ENCODE measurements around the gene CHRNB4.
"Not testable (repeated sequence)": the region's sequence is repeated elsewhere in the genome, so short reads cannot be mapped to it uniquely, and the experiment has no call there.

The CHRNB4 gene

GRCh38 chr15:78641102-78641748, at the start of gene CHRNB4:
Gene CHRNB4 (minus strand): TSS chr15:78641210. CDS start chr15:78641133, 77 bp downstream.
- no peak for DNase-seq (ENCODE audit: low spot score)

DNA sequence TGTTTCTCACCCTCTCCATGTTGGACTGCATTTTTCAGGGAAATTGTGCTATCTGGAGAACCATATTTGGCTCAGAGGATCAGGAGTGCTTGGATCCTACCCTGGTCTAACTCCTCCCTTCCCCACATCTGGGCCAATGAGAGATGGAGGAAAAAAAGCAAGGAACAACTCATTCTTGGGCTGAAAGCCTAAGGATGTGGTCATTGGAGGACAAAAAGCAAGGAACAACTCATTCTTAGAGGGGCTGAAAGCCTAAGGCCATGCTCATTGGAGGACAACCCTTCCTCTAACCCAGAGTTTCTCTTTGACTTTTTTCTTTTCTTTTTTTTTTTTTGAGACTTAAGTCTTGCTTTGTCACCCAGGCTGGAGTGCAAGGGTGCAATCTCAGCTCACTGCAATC, 48.6 kb upstream of the CHRNB4 start:
- no peak for DNase-seq (ENCODE audit: low spot score)

- no peak for DNase-seq (ENCODE audit: low spot score)
Observed at GRCh38 chr15:78685925-78686324, 44.9 kb upstream of the CHRNB4 start.

DNA sequence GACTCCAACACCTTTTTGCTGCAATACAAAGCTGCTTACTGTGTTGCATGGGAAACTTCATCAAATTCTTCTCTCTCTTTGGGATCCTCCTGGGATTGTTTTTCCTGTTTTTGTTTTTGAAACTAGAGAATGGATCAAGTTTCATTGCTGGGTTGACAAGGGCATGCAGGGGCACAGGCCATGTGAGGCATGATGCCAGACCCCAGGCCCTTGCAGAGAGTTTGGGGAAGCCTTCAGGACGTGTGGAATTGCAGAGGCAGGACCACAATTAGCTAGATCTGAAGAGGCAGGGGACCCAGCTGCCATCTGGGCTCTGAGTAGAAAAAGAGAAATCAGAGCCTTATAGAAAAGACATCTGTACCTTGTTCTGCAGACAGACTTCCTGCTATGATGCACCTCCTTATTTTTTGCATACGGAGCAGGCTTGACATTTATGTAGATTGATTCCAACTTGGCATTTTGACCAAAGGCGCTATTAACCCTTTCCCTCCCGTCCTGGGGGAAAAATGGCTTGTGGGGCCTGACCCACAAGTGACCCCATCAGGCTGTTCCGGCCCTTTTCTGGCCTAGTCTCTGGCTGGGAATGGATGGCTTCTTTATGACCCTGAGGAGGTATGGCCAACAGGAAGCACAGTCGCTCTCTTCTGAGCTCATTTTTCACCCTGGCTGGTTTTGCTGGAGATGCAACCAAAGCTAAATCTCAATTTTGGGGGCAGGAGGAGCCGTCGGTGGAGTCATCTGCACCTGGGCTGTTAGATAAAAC, 44.3 kb upstream of the CHRNB4 start:
- no peak for DNase-seq (ENCODE audit: low spot score)

GRCh38 chr15:78684657-78685056, 43.6 kb upstream of the CHRNB4 start:
- DNase-seq (ENCODE audit: low spot score) = no peak

DNA sequence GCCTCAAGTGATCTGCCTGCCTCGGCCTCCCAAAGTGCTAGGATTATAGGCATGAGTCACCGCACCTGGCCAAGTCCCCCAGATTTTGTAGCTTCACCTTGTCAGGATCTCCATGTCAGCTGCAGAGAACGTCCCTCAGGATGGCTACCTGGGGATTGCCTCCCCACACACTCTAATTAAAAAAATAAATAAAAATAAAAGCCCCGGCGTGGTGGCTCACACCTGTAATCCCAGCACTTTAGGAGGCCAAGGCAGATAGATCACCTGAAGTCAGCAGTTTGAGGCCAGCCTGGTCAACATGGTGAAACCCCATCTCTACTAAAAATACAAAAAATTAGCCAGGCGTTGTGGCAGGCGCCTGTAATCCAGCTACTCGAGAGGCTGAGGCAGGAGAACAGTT, 42.6 kb upstream of the CHRNB4 start:
- not testable (repeated sequence) for DNase-seq (ENCODE audit: low spot score)

- DNase-seq (ENCODE audit: low spot score) = no peak
Observed at GRCh38 chr15:78682693-78683410, 41.8 kb upstream of the CHRNB4 start.

DNA sequence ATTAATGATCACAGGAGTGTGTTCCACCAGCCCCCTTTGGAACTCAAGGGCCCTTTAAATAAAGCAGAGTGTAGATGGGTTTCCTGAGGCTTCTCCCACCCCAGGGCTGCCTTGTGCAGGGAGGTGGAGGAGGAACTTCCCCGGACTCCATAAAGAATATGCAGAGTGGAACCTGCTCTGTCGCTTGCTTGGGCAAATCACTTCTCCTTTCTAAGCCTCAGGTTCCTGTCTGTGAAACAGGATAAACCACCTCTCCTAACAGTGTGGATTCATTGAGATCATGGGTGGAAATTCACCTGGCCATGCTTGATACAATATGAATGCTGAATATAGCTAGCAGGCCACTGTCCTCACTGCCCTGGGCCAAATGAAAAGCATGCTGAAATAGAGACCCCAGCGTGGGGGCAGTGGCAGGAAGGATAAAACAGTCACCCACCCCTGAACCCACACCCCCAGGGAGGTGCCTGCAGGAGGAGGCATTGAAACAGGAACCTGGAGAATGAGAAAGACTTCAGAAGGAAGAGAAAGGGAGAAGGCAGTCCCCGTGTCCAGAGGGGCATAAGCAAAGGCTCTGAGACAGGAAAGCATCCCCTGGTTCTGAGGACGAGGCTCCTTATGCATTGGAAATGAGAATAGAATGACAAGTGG, 41.1 kb upstream of the CHRNB4 start:
- DNase-seq (ENCODE audit: low spot score) = no peak

DNA sequence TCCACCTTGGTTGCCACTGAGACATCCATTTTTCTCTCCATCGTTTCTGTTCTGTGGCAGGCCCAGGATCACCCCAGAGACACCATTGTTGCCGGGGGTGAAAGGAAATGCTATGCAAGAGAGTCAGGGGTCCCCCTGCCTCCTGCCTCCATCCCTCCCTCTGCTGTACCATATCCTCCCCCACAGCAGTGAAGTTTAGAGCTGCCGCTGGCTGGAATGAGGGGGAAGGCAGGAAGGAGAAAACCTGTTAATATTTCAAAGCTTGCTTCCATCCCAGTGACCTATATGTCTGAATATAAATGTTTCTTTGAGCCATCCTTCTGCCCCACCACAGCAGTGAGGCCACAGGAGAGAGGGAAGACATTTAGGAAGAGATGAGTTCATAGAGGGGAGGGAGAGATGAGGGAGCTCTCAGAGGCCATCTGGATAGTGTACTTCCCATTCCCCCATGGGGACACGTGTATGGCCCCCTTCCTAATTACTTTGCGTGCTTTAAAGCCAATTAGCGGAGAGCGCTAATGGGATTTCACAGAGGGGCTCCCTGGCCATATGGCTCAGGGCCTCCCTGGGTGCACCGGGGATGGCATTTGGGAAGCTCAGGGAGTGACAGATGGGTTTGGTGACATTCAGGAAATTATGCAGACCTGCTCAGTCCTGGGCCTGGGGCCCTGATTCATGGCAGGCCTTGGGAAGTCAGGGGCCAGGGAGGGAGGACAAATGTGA, 40.4 kb upstream of the CHRNB4 start:
- DNase-seq (ENCODE audit: low spot score) = no peak

GRCh38 chr15:78680431-78681075, 39.5 kb upstream of the CHRNB4 start:
- DNase-seq (ENCODE audit: low spot score) = no peak

GRCh38 chr15:78679089-78679511, 38.1 kb upstream of the CHRNB4 start:
- no peak for DNase-seq (ENCODE audit: low spot score)

- no peak for DNase-seq (ENCODE audit: low spot score)
Observed at GRCh38 chr15:78676424-78677110, 35.6 kb upstream of the CHRNB4 start.

GRCh38 chr15:78675617-78676360, 34.8 kb upstream of the CHRNB4 start:
- no peak for DNase-seq (ENCODE audit: low spot score)

GRCh38 chr15:78675206-78675605, 34.2 kb upstream of the CHRNB4 start:
- no peak for DNase-seq (ENCODE audit: low spot score)

GRCh38 chr15:78673917-78674444, 33.0 kb upstream of the CHRNB4 start:
- DNase-seq (ENCODE audit: low spot score) = no peak

DNA sequence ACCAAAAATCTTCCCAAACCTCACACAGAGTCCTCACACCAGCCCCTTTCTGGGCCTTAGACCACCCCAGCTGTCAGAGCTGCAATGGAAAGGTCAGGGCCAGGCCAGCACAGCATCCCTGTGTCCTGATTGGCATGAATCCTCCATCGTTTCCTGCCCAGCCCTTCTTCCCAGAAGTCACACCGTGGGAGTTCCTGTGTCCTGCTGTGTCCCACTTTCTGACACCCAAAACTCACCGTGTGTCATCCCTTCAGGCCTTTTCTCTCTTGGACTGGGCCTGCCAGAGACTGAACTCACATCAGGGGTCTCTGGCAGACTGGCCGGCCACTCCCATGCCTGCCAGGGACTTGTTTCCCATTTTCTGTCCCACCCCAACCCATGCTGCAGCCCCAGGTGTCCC, 32.5 kb upstream of the CHRNB4 start:
- DNase-seq (ENCODE audit: low spot score) = no peak

DNA sequence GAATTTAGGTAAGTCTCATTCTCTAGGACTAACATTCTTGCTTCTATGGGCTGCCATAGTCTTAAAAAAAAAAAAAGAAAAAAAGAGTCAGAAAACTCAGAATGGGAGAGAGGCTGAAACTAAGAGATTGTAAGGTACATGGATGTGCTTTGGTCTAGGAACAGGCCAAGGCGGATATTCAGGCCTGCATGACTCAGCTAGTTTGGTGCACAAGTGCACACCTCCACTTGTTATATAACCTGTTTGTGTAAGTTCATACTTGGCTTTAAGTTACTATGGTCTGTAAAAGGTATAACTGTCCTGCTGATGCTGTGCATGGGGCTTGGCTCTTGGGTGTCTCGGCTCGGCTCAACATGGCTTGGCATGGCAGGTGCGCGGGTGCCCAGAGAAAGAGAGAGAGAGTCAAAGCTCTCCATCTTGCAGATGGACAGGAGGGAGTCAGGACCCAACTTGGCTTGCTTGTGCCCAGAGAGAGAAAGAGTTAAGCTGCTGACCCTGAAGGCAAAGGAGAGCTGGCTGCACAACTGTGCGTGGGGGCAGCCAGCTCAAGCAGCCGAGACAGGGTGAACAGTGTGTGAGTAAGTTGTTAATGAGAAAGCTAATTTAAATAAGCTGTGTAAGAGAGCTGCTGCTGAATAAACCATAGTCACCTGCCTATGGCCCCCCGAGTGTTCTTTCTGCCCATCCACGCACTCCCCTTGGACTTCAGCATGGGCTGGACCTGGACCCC, 31.4 kb upstream of the CHRNB4 start:
- DNase-seq (ENCODE audit: low spot score) = no peak

DNA sequence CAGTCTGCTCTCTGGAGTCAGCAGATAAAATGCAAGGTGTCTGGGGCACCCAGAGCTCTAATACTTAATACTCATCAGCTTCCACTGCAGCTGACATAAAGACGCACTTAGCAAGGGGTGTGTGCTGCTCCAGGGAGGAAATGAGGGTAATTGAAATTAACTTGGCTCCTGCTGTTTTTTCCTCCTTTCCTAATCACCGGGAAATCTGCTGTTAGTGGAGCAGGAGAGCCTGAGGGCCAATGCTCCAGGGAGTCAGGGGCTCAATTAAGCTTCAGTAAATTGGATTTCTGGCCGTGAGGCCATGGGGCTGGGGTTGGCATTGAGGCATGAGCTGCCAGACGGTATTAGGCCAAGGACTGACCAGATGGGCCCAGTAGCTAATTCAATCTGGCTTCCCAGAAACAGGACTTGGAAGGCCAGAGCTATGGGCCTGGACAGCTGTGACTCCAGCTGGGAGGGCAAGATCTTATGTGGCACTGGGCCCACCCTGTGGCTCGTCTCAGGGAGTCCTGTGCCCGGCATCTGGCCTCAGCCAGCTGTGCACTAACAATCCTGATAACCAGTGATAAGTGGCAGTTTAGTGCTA, 30.7 kb upstream of the CHRNB4 start:
- DNase-seq (ENCODE audit: low spot score) = no peak

DNA sequence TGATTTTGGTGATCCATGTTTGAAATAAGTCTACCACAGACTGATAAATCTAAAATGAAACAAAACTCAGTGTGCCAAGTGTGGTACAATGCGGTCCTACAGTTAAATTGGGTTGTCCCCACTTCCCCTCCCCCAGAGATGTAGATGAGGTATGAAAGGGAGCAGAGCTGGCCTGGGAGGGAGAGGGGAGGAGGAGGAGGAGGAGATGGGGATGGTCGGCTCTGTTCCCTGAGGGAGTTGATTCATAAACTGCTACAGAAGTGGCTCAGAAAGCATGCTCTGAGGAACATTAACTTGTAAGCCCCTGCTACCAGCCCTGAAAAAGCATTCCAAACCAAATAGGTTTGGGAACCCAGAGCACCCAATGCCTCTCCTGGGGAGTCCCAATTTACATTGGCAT, 28.0 kb upstream of the CHRNB4 start:
- no peak for DNase-seq (ENCODE audit: low spot score)
